HG02885 (cell line): Measurements from ENCODE around the gene BCAR3.
"Not testable (repeated sequence)": the region's sequence is repeated elsewhere in the genome, so short reads cannot be mapped to it uniquely, and the experiment has no call there.

ENCODE experiments used
- ATAC-seq: cut with Tn5 transposase; IDR thresholded peaks from one replicate; pipeline ENCODE4 v1.9.1; 2021; ENCODE audit warnings: mild to moderate bottlenecking; ENCODE audit not compliant: unreplicated experiment, poor library complexity

Gene BCAR3

GRCh38 chr1:93690921-93691789 is 9.5 kb upstream of the BCAR3 start:
- no peak for ATAC-seq

DNA sequence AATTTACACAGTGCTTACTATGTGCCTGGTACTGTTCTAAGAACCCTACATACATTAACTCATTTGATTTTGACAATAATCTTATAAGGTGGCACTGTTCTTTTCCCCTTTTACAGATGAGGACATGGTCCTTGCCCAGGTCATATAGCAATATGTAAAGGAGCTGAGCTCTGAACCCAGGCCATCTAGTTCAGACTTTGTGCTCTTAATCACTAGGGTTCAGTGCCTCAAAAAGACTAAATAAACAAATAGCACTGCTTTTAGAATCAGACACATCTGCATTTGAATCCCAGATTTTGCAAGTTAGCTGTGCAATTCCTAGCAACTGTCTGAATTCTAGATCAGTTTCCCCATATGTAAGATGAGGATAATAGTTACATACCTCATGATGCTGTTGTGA is 8.7 kb upstream of the BCAR3 start:
- no peak for ATAC-seq

DNA sequence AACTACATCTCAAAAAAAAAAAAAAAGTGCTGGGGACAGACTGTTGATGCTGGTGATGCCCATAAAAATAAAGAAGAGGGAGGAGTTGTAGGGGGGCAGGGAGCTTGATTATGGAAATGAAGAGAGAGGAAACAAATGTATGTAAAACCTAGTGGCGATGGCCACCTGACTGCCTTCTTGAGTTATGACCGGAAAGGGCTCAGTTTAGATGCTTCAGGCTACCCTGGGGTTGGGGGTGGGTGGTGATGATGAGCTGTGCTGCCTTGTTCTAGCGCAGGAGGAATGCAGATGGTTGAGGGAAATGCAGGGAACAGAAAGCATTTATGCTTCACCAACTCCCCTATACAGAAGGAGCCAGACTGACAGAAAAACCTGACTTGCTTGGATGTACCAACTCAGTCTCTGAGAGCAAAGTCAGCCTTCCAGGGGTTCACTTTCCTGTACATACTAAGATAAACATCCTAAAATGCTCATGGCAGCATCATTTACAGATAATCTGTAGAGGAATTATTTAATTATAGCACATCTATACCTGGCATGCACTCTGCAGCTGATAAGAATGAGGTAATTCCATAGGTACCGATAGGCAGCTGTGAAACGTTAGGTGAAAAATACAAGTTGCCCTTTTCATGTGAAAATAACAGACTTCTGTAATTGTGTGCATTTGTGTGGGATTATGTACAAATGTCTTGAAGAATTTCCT is 8.0 kb upstream of the BCAR3 start:
- ATAC-seq, result no peak

DNA sequence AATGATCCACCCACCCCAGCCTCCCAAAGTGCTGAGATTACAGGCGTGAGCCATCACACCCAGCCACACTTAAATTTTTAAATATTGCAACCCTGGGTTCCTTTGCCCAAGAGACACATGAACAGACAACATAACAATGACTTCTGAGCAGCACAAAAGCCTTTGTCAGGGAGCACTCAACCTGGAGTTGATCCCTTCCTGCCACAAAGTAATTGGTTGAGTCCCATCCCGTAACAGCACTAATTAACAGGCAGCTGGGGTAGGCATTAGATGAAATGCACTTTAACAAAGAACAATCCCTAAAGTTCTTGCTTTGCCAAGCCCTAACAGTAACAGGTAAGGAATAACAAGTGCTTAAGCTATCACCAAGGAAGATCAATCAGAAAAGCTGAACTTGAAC is 5.9 kb upstream of the BCAR3 start:
- ATAC-seq, result no peak

DNA sequence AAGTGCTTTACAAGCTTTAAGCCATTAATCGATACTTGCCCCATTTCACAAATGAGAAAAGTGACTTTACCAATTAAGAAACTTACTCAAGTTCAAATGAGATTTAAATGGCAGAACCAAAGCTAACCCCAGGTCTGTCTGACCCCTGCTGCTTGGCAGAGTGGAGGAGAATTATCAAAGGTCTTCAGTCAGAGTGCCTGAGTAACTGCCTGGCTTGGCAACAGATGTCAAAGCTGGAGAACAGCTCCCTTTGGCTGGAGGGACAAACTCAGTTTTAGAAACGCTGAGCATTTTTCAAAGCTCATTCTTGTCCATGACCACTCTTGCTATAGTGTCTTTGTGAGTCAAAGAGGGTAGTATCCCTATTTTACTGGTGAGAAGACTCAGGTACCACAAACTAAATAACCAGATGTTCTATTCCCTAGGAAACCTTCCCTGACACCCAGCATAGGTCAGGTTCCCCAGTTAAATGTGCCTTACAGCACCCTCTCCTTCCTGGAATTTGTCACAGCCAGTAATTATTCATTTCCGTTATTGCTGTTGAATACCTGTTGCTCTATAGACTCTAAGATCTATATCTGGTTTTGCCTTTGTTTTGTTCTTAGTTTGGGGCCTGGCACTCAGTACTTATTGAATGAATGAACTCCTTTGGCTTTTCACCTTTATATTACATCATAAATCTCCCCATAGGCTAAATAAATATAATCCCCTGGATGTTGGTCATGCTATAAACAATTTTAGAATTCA is 5.0 kb upstream of the BCAR3 start:
- ATAC-seq, result no peak

DNA sequence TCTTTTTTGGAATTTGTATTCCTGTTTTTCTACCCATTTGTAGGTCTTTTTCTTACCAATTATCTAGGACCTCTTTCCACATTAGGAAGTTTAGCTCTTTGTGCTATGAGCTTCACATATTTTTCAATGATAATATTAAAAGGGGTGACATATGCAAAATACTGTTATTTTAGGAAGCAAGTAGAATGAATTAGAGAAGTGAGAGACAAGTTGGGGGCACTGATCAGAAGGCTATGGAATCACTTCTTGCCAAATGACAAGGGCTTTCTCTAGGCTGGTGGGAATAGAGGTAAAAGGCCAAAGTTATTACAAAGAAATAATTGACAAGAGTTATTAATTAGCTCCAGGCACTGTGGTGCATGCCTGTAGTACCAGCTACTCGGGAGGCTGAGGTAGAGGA is 4.3 kb upstream of the BCAR3 start:
- no peak for ATAC-seq

GRCh38 chr1:93683234-93683633 is 1.6 kb upstream of the BCAR3 start:
- ATAC-seq, result no peak

GRCh38 chr1:93681989-93682412 is 364 bp upstream of the BCAR3 start:
- ATAC-seq, result no peak

DNA sequence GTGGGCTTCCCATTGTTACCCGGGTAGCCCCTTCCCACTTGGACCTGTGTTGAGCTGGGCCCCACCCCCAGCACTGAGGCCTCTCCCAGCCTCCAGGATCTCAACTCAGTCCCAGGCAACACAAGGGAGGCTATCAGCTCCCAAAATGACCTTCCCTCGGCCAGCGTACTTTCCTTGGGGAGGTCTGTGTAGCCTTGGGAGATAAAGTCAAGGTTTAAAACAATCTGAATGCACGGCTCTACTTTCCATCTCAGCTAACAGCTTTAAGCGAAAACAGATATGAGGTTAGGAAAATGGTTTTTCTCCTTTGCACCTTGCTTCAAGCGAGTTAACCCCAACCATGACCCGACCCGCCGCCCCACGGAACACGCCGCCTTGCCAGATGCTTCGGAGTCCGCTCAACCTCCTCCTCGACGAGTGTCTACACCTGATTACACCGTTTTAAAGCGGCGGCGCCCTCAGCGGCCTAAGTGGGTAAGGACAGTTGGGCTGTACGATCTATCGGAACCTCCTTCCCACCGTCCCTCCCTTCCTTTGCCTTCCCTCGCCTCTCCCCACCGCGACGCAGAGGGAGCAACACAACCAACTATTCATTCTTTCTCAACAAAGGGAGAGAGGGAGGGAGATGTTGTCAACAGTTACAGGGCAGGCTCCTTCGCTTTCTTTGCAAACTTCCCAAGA is 1.1 kb downstream of the BCAR3 start:
- ATAC-seq, result peak; percentile 74

DNA sequence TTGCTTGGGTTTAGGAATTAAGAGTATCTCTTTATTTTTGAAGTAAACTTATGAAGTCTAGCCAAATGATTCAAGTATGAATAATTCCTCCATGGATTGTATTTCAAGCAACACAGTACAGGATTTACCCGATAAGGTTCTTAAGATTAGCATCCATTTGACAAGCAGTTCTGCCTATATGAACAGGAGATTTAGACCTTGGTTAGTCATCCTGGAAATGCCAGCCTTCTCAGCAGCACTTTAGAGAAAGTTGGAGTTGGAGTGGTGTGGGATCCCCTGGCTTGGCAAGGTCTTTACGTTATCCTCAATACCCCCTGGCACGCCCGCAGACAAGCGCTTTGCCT is 1.6 kb downstream of the BCAR3 start:
- no peak for ATAC-seq

- ATAC-seq, result no peak
Measured at GRCh38 chr1:93679546-93679945, 2.1 kb downstream of the BCAR3 start.

- ATAC-seq, result no peak
Measured at GRCh38 chr1:93678946-93679480, 2.6 kb downstream of the BCAR3 start.

DNA sequence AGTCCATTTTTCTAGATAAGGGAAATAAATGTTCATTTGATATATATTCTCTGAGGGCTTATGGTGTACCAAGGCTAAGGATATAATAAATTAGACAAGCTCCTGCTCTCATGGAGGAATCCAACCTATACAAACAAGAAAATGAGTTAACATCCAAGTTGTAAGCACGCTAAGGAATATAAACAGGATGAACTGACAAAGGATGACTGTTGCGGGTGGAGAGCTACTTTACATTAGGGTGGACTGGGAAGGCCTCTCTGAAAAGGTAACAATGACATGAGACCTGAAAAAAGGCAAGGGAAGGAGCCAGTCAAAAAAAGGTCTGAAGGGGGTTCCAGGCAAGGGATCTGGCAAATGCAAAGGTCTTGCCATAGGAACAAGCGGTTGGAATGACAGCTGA is 3.1 kb downstream of the BCAR3 start:
- ATAC-seq, result no peak

- no peak for ATAC-seq
Measured at GRCh38 chr1:93677729-93678128, 3.9 kb downstream of the BCAR3 start.

DNA sequence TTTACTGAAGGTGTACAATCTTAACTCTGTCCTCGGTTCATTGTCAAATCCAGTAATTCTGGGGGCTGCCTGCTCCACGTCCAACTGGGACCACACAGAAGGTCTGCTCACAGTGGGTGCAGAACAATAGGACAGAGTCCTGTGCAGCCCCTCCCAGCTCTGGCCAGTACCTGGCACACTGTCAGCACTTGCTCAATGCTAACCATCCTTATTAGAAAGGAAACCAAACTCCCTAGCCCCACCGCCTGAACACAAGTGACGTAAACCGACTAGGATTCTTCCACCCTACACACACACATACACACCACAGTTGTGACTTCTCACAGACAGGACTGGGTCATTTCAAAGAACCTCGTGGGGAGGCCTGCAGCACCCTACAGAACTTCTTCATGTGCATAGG is 5.2 kb downstream of the BCAR3 start:
- ATAC-seq, result no peak

GRCh38 chr1:93675931-93676330 is 5.7 kb downstream of the BCAR3 start:
- no peak for ATAC-seq

- no peak for ATAC-seq
Measured at GRCh38 chr1:93675271-93675670, 6.4 kb downstream of the BCAR3 start.

DNA sequence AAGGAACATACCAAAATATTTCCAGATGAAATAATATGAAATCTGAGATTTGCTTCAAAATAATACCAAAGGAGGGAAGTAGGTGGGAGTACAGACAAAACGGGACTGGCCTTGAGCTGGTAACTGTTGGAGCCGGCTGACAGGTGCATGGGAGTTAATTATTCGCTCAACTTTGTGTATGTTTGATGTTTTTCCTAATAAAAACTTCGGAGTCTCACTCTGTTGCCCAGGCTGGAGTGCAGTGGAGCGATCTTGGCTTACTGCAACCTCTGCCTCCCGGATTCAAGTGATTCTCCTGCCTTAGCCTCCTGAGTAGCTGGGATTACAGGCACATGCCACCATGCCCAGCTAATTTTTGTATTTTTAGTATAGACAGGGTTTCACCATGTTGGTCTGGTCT is 7.6 kb downstream of the BCAR3 start:
- not testable (repeated sequence) for ATAC-seq

DNA sequence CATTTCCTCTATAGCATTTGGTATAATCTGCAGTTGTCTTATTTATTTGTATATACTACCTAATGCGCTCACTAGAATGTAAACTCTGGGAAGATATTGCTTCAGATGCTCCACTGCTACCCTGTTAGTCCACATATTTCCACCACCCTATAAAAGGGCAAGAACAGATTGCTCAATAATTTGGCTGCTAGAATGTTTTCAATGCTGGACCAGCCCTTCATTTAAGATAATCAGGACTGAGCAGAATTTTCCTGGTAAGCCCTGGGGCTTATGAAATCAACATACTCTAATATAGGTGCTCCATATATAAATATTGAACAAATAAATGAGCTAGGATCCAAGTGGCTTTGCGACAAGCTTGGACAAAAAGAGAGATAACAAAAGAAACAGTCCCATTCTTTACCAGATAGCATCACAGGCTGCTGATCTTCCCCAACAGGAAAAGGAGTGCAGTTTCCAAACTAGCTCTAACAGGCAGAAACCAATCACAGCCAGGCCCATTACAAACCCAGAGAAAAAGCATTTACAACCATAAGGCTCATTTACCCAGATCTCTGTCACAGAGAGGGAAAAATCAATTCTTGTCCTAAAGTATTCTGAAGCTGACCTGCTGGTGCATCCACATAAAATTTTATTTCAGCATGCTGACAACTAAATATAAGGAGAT is 8.3 kb downstream of the BCAR3 start:
- ATAC-seq, result no peak
